Heart right ventricle (tissue), 16 donors: ENCODE data around the gene GPR142. TPM values are rescaled to one million over a fixed set of nuclear protein-coding genes. Genes with fewer than 3 reads are reported as not detected.

ENCODE experiments used
- ATAC-seq, 8 donors: fragments of 200-7000 bp; cut with Tn5 transposase; one replicate each; pipeline ENCODE4 v1.9.1; 2020; ENCODE audit warnings: mild to moderate bottlenecking in 8 of 8, moderate library complexity in 8 of 8, moderate number of reproducible peaks in 1 of 8
- DNase-seq, 2 donors: peaks; one replicate each; pipeline ENCODE4 v3.0.0-alpha.2; 2020
- H3K27ac ChIP-seq, 10 donors: fragments of 200-600 bp; sonication (generic) in 2 of 10; one replicate each; pipeline versions ENCODE4 v1.5.0 to v1.8.0; 2020 to 2022; ENCODE audit warnings: mild to moderate bottlenecking in 3 of 10
- H3K27me3 ChIP-seq, 7 donors: fragments of 200-600 bp; one replicate each; pipeline ENCODE4 v1.8.0; 2021 to 2022; ENCODE audit warnings: mild to moderate bottlenecking in 2 of 7
- H3K36me3 ChIP-seq, 9 donors: fragments of 200-600 bp; sonication (generic) in 1 of 9; one replicate each; pipeline versions ENCODE4 v1.5.0 to v1.8.0; 2020 to 2022; ENCODE audit warnings: mild to moderate bottlenecking in 2 of 9
- H3K4me1 ChIP-seq, 9 donors: fragments of 200-600 bp; sonication (generic) in 1 of 9; one replicate each; pipeline versions ENCODE4 v1.5.0 to v1.8.0; 2020 to 2022; ENCODE audit warnings: mild to moderate bottlenecking in 4 of 9
- H3K4me3 ChIP-seq, 10 donors: fragments of 200-600 bp; sonication (generic) in 2 of 10; one replicate each; pipeline versions ENCODE4 v1.5.0 to v1.8.0; 2020 to 2022; ENCODE audit warnings: mild to moderate bottlenecking in 7 of 10, moderate library complexity in 2 of 10
- H3K9me3 ChIP-seq, 11 donors: fragments of 200-600 bp in 10 of 11; sonication (generic) in 2 of 11; one replicate each; pipeline versions ENCODE4 v1.5.0 to v1.8.0; 2013 to 2022; ENCODE audit warnings: mild to moderate bottlenecking in 2 of 11, control low read depth in 1 of 11, moderate library complexity in 1 of 11
- CTCF ChIP-seq, 9 donors: fragments of 200-600 bp; sonication (generic) in 2 of 9; IDR thresholded peaks; one replicate each; pipeline versions ENCODE4 v1.5.0 to v1.8.0; 2021 to 2022; ENCODE audit warnings: antibody characterized with exemption in 9 of 9, mild to moderate bottlenecking in 5 of 9, moderate library complexity in 1 of 9
- WGBS, 2 donors: extraction: QIAGEN DNeasy Blood & Tissue Kit; methylation state at CpG; one replicate each; pipeline ENCODE4 v1.1.7; 2013; ENCODE audit warnings: inconsistent platforms in 1 of 2; 5-methylcytosine and 5-hydroxymethylcytosine counted together
- intact Hi-C, 10 donors: fragments of 100-400 bp; cut with DNase I; formaldehyde crosslinking; loops; one replicate each; pipeline versions ENCODE4 v1.11.1 to v1.14.2; 2022
- polyA plus RNA-seq, 2 donors: library from polyadenylated mRNA; stranded (reverse); fragments of 200-250 nt; gene quantifications; one replicate each; pipeline ENCODE4 v1.2.3, GENCODE V29; 2013
- total RNA-seq, 10 donors: library from RNA; stranded (reverse); fragmentation: NEBNext Ultra II Directional in 3 of 10; extraction: Animal tissue kit (Norgen Biotek cat#: 25700) in 3 of 10; gene quantifications; one replicate each; pipeline versions ENCODE4 v1.2.1 to v1.2.4, GENCODE V29; 2021 to 2023
- donor health status: Arrhythmogenic right ventricular cardiomyopathy.
- donor health status: ischemic (EF 13 %, LVEDD 7.1; RV severe dilation, severe dysfunction).
- donor health status: healthy with polysubstance abuse.
- donor health status: DM: no; HTN: yes; CAD: no.
- donor health status: DM: no; HTN: no; CAD: no.
- donor health status: ischemic (EF 25% LVEDD 6.9; RV normal size, moderate dysfunction).
- donor health status: ischemic (EF 25% LVEDD 5.7; RV mildly dilated, moderate dysfunction).
- donor health status: healthy.
- donor health status: DM: yes; HTN: yes; CAD: no.
- donor health status: Ischemic cardiomyopathy.
- donor health status: ischemic (EF 35%, LVEDD 5.7; RV mildly dilated, moderate dysfunction).
- donor health status: nonischemic (EF 11% LVEDD 7.7; RV severe dilation, severe dysfunction).
- donor health status: DM: yes; HTN: yes; CAD: no.
- donor health status: PGD.
- donor health status: ischemic (EF 29% LVEDD 5.4; RV normal size, mild dysfunction).
- donor health status: nonischemic (EF 23%, LVEDD 6.1; RV moderate dilation, normal function).

The GPR142 gene
- total and polyA plus RNA-seq, 12 donors: 0.70 TPM; not detected in 11

GRCh38 chr17:74387365-74388218 is 20.3 kb downstream of the GPR142 start:
- DNase-seq (no peak), ATAC-seq (peak in 1 of 8 donors; percentile 39)
- TF ChIP-seq CTCF (IDR thresholded peaks at IDR 0.05): no peak
- no peak overlapping the region for H3K4me3 ChIP-seq
- intact Hi-C loops: loop anchor here in 1 of 10 donors (5.0 kb wide), 1 partner anchor 35 kb away; no protein-coding TSS in a partner anchor
- H3K27me3 ChIP-seq: no peaks in the 10 kb centered on the region
- H3K4me1 ChIP-seq: peaks cover 6 to 27% (median 14%) of the 10 kb centered on the region in 9 donors
- 84 to 88% methylated on average over 17 of the region's 17 CpGs for WGBS, 2 donors
- H3K9me3 ChIP-seq: peaks cover 0 to 5% (median 0%) of the 10 kb centered on the region in 11 donors
- peak overlapping the region in 4 of 10 donors; percentile 56 to 73 (median 70) for H3K27ac ChIP-seq
- H3K36me3 ChIP-seq: no peaks in the 10 kb centered on the region

- ATAC-seq: no peak
- intact Hi-C loops: loop anchor here in 1 of 10 donors (5.0 kb wide), 1 partner anchor 33 kb away; no protein-coding TSS in a partner anchor
Measured at GRCh38 chr17:74389084-74389753, 21.9 kb downstream of the GPR142 start.

DNA sequence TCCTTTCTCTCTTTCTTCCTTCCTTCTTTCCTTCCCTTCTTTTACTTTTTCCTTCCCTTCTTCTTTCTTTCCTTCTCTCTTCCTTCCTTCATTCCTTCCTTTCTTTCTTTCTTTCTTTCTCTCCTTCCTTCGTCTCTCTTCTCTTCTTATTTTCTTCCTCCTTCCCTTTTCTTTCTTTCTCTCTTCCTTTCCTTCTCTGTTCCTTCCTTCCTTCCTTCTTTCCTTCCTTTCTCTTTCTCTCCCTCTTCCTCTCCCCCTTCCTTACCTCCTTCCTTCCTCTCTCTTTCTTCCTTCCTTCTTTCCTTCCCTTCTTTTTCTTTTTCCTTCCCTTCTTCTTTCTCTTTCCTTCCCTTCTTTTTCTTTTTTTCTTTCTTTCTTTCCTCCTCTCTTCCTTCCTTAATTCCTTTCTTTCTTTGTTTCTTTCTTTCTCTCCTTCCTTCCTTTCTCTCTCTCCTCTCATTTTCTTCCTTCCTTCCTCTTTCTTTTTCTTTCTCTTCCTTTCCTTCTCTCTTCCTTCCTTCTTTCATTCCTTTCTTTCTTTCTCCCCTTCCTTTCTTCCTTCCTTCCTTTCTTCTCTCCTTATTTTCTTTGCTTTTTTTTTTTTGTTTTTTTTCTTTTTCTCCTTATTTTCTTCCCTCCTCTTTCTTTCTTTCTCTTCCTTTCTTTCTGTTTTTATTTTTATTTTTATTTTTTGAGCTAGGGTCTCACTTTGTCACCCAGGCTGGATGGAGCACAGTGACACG is 22.8 kb downstream of the GPR142 start:
- no peak for DNase-seq
- no peaks in the 10 kb centered on the region for H3K27me3 ChIP-seq
- ATAC-seq: no peak
- H3K4me3 ChIP-seq: no peak overlapping the region
- no peak overlapping the region for H3K27ac ChIP-seq
- 90 to 91% methylated on average over 2 of the region's 2 CpGs for WGBS, 2 donors
- peaks cover 0 to 5% (median 0%) of the 10 kb centered on the region in 11 donors for H3K9me3 ChIP-seq
- intact Hi-C loops: loop anchor here in 1 of 10 donors (5.0 kb wide), 1 partner anchor 32 kb away; no protein-coding TSS in a partner anchor
- H3K36me3 ChIP-seq: no peaks in the 10 kb centered on the region
- H3K4me1 ChIP-seq: peaks cover 6 to 36% (median 14%) of the 10 kb centered on the region in 9 donors
- TF ChIP-seq CTCF (IDR thresholded peaks at IDR 0.05): no peak

More at GRCh38 chr17:74389084-74389753, 21.9 kb downstream of the GPR142 start:
- Histone ChIP-seq H3K9me3 (peaks cover 0 to 5% (median 0%) of the 10 kb centered on the region in 11 donors), H3K4me3 (no peak overlapping the region), H3K27ac (no peak overlapping the region), H3K27me3 (no peaks in the 10 kb centered on the region), H3K4me1 (peaks cover 6 to 34% (median 14%) of the 10 kb centered on the region in 9 donors), H3K36me3 (no peaks in the 10 kb centered on the region)
- TF ChIP-seq CTCF (IDR thresholded peaks at IDR 0.05): no peak
- WGBS, 2 donors: 90 to 91% methylated on average over 12 of the region's 12 CpGs
- DNase-seq: no peak
